B cell (primary cell): Measurements from ENCODE around the gene FILIP1.

ENCODE experiments used
- CTCF ChIP-seq: fragments of 200-600 bp; IDR thresholded peaks from one replicate; pipeline ENCODE4 v1.8.0; 2022; ENCODE audit warnings: antibody characterized with exemption, mild to moderate bottlenecking
- EZH2 ChIP-seq: IDR thresholded peaks from 2 replicates; pipeline ENCODE4 v1.6.1; 2012; ENCODE audit warnings: borderline replicate concordance, low read depth, mild to moderate bottlenecking, moderate library complexity, low read length; ENCODE audit not compliant: insufficient read depth, poor library complexity, severe bottlenecking

- TF ChIP-seq CTCF (no peak), EZH2 (no peak)
Observed at GRCh38 chr6:75501756-75502155, 8.2 kb upstream of the FILIP1 start.
